GM21423 (cell line): ENCODE measurements around the gene ZNF821.
"Not testable (repeated sequence)": the region's sequence is repeated elsewhere in the genome, so short reads cannot be mapped to it uniquely, and the experiment has no call there.

Experiments used
- ATAC-seq: cut with Tn5 transposase; IDR thresholded peaks from one replicate; pipeline ENCODE4 v1.9.1; 2021; ENCODE audit warnings: mild to moderate bottlenecking, moderate library complexity; ENCODE audit not compliant: unreplicated experiment

Gene ZNF821

DNA sequence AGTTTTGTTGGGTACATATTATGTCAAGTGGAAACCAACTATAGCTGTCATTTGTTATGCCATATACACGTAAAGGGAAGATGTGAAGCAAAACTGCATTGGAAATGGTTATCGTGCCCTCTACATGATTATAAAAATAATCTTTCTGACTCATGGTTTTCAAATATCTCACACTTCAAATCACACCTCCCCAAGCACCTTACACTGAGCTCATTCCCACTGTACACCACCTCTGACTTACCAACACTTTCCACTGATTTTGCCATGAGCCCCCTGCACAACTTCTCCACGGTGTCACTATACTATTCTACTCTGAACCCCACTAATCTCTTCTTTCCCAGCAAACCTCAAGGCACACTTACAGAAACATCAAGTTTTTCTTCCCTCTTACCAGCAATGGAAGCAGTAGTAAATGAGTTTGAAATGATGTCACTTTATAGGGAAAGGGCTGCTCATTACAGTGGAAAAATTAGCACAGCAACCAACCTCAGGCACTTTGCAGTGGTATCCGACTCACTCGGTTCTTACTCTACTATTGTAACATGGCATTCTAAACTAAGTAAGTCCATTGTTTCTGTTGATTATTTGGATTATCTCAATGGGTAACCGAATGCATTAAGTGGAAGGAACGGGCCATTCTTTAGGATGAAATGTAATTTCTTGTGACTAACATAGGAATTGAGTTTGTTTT, 18.7 kb downstream of the ZNF821 start:
- ATAC-seq: no peak

GRCh38 chr16:71863995-71864394, 20.0 kb downstream of the ZNF821 start:
- no peak for ATAC-seq

DNA sequence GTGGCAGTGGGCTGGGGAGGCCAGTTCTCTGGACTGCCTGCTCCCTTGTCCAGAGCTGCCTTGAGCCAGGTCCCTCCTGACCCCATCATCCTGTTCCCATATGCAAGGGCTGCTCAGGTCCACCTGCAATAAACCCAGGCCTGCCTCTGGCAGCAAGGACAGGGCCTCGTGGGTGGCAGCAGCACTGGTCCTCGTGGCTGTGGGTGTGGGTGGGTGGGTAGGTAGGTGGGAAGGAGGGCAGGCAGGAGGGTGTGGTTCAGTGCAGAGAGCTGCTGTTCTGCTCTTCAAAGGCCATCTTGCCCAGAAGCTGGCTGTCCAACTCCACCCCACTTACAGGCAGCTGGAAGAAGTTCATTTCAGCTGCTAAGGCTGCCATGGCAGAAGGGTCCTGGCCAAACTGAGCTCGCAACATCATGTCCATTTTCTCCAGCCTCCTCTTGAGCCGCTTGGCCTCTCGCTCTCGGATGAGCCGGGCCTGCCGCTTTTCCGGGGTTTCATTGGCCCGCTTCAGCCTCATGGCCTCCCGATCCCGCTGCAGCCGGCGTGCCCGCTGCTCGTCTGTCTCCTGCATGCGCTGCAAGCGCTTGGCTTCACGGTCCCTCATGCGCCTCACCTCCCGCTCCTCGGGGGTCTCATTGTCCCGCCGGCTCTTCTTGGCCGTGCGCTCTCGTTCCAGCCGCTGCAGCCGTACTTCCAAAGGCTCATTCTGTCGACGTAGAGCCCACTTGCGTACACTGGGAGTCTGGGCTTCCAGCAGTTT, 24.0 kb downstream of the ZNF821 start:
- ATAC-seq: no peak

- ATAC-seq: no peak
These were observed 27.9 kb downstream of the ZNF821 start for GRCh38 chr16:71855937-71856662.

DNA sequence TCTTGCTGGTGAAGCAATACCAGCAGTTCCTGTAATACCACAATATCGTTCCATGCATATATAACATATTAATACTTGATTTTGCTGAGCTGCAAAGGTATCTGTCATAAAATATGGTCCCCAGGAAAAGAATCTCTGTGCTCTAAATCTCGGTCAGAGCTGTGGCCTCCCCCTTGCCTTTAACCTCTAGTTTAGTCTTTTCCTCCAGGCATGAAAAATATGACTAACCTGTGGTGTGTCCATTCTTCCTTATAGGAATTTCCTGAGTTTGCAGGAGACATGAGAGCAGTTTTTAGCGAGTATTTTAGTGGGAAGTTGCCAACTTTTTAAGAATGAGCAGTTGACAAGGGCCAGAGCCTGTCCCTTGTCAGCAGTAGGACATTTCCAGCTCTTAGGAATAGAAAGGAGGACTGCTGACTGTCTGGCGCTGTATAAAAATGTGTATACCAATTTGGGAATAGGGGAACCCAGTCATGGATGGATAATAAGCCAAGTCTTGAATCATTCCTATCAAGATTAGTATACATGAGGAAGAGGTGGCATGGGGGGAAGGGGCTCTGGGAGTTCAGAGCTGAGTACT, 29.5 kb downstream of the ZNF821 start:
- ATAC-seq: no peak

GRCh38 chr16:71853413-71853812, 30.6 kb downstream of the ZNF821 start:
- peak; percentile 64 for ATAC-seq

DNA sequence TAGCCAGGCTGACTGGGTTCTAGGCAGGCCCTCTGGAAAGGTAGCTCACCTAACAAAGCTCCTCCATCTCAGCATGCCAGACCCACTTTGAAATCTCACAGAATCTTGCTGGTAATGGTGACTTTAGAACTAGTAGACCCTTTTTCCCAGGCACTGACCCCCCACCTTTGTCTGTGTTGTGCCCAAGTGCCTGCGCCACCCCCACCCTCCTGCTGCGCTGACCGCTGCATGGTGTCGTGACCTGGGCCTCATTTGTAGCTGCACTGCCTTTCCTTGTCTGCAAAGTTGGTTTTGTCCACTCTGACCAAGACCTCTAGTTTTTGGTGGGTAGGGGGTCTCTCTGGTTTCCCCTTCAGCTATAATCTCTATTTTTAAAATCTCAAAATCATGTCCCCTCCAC, 31.4 kb downstream of the ZNF821 start:
- ATAC-seq: no peak

GRCh38 chr16:71852158-71852557, 31.8 kb downstream of the ZNF821 start:
- ATAC-seq: no peak

- no peak for ATAC-seq
These were observed 32.2 kb downstream of the ZNF821 start for GRCh38 chr16:71851746-71852145.

- no peak for ATAC-seq
These were observed 35.4 kb downstream of the ZNF821 start for GRCh38 chr16:71848622-71849021.

DNA sequence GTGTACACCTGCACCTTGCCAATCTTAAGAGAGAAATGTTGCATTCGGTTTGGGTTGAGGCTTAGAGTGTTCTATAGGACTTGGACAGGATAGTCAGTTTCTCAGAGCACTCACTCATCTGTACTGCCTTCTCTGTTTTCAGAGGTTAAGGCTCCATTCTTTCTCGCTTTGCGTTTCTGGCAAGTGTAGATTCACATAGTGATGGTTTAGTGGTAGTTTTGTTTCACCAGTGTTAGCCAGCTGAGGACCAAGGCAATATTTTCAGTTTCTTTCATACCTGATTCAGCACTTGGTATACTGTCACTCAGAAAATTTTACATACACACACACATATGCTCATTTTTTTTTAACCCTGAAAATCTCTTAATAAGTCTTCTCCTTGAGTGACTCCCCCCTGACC, 36.9 kb downstream of the ZNF821 start:
- no peak for ATAC-seq

DNA sequence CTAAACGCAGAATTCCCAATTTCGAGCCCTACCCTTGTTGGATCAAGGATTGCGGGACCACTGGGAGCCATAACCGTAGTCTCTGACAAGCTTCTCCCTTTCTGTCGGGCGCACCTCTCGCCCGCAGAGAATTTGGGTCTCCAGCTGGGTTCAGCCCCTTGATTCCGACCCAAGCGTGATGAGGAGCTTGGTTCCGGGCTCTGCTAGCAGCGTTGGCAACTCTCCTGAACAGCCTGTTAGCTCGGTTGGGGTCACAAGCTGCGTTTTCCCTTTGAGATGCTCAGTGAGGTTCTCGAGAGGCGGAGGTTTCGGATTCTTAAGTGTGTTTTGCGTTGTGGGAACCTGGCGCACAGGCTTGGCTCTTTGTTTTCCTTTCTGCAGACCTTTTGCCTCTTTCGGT, 37.6 kb downstream of the ZNF821 start:
- ATAC-seq: no peak

GRCh38 chr16:71845639-71846430, 38.1 kb downstream of the ZNF821 start, which contains the start of gene ATXN1L:
ATXN1L (plus strand) TSS chr16:71845976; CDS start chr16:71849741, 3,765 bp downstream.
- ATAC-seq: peak; percentile 75

- no peak for ATAC-seq
These were observed 40.4 kb downstream of the ZNF821 start for GRCh38 chr16:71843572-71843971.

- no peak for ATAC-seq
These were observed 43.9 kb downstream of the ZNF821 start for GRCh38 chr16:71840052-71840451.

DNA sequence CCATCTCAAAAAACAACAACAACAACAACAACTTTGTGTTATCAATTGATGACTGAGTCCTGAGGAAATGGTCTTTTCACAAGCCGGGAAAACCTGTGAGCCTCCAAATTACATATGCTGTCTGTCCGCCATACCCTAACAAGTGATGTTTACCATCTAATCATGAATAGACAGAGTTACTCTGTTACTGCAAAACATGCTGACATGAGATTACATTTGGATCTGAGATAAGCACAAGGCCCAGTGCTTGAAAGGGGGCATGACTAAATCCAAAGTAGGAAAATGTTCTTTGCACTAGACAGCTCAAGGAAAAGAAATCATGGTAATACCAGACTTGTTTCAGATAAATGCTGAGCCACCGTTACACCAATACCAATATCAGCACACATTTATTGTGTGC, 46.8 kb downstream of the ZNF821 start:
- no peak for ATAC-seq

GRCh38 chr16:71834291-71834690, 49.7 kb downstream of the ZNF821 start:
- ATAC-seq: no peak

GRCh38 chr16:71832112-71832511, 51.9 kb downstream of the ZNF821 start:
- not testable (repeated sequence) for ATAC-seq

DNA sequence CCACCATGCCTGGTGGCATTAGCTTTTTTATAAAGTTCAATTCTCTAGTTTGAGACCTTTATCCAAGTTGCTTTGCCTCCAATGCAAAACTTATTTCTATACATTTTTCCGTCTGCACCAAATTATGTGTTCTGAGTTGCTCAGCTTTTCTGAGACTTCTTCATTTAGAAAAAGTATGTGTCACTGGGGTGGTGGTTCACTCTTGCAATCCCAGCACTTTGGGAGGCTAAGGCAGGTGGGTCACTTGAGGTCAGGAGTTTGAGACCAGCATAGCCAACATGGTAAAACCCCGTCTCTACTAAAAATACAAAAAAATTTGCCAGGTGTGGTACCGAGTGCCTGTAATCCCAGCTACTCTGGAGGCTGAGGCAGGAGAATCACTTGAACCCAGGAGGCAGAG, 52.3 kb downstream of the ZNF821 start:
- not testable (repeated sequence) for ATAC-seq

DNA sequence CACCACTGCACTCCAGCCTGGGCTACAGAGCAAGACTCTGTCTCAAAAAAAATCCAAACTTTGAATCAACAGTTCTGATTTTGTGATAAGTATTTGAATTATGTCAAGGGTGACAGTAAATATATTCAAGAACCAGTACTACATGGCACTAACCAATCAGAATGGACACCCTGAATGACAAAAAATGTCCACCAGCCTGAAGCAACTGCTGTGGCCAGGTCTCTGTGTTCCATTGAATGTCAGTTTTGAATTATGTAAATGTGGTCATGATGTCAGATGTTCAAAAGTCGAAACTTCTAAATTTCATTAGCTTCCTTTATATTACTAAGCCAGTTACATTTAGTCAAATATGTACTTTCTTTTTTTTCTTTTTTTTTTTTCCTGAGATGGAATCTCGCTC, 53.6 kb downstream of the ZNF821 start:
- no peak for ATAC-seq
